ENCODE results near the gene STK10.

DNA sequence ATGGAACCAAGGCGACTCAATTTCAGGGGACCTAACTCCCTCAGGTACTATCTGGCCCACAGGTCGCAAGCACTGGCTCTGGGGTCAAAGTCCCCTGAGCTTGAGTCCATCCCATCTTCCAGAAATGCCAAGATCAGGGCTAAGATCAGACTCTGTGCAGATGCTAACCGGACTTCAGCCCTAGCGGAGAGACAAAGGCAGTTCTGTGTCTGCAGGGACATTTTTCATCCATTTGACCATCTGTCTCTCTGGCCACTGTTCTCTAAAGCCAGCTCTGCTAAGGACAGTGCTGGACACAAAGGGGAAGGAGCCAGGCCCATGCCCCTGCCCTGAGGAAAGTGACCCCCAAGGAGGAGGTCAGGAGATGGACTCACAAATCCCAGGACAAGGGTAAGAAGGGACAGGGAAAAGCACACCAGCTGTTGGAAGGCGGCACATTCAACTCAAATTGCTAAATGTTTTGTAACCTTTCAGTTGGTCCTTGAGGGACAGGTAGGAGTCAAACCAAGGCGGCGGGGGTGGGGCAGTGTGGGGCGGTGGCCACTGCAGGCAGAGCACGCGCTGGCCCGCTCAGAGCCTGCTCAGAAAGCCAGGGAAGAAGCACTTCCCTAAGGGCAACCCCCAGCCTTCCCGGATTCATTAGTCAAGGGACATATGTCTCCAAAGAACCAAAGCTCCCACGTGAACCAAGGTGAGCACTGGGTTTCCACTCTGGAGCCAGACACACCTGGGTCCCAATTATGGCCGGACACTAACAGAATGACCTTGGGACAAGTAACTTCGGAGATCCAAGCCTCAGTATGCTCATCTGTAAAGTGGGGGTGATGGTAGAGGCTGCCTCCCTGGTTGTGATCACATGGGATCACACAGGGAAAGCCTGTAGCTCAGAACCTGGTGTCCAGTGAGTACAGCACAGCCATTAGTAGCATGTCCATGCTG is 42.8 kb downstream of the STK10 start:
- TF ChIP-seq, protein P1, sequence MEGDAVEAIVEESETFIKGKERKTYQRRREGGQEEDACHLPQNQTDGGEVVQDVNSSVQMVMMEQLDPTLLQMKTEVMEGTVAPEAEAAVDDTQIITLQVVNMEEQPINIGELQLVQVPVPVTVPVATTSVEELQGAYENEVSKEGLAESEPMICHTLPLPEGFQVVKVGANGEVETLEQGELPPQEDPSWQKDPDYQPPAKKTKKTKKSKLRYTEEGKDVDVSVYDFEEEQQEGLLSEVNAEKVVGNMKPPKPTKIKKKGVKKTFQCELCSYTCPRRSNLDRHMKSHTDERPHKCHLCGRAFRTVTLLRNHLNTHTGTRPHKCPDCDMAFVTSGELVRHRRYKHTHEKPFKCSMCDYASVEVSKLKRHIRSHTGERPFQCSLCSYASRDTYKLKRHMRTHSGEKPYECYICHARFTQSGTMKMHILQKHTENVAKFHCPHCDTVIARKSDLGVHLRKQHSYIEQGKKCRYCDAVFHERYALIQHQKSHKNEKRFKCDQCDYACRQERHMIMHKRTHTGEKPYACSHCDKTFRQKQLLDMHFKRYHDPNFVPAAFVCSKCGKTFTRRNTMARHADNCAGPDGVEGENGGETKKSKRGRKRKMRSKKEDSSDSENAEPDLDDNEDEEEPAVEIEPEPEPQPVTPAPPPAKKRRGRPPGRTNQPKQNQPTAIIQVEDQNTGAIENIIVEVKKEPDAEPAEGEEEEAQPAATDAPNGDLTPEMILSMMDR (optimal IDR thresholded peaks at IDR 0.05 in 1 of 3, IDR thresholded peaks at IDR 0.05 in 1 of 3, conservative IDR thresholded peaks at IDR 0.05 in 1 of 3; ENCODE audit: extremely low read depth in 1 of 3, insufficient read depth in 2 of 3, low read length in 3 of 3): no peak
- TF ChIP-seq EZH2 (IDR thresholded peaks at IDR 0.05; ENCODE audit: low read length): no peak
